K562 (cell line): ENCODE results near the gene RALB. TPM values are rescaled to one million over a fixed set of nuclear protein-coding genes. Genes with fewer than 3 reads are reported as not detected.

Source experiments
- BRD9 ChIP-seq: fragments of 450-650 bp; IDR thresholded peaks from 2 replicates; pipeline ENCODE4 v1.6.1; 2018; ENCODE audit warnings: low read depth; ENCODE audit not compliant: partially characterized antibody
- CEBPB ChIP-seq: fragments of 450-650 bp; IDR thresholded peaks from 2 replicates; pipeline ENCODE4 v1.6.1; 2016; ENCODE audit warnings: missing genetic modification characterization, missing compliant biosample characterization
- CHD4 ChIP-seq: fragments of 200-600 bp; sonication (generic); IDR thresholded peaks from 3 replicates; pipeline ENCODE4 v1.6.1; 2012; ENCODE audit warnings: low read depth, mild to moderate bottlenecking, mixed read lengths, low read length, inconsistent platforms; ENCODE audit not compliant: insufficient read depth, insufficient replicate concordance, poor library complexity, severe bottlenecking
- CSDE1 ChIP-seq, 2 experiments: fragments of 450-650 bp; IDR thresholded peaks; 2 replicates each; pipeline ENCODE4 v1.6.1; 2016; ENCODE audit warnings: mild to moderate bottlenecking in 1 of 2
- EHMT2 ChIP-seq: fragments of 450-650 bp; IDR thresholded peaks from 2 replicates; pipeline ENCODE4 v1.6.1; 2018; ENCODE audit warnings: antibody characterized with exemption
- ETV1 ChIP-seq: fragments of 450-650 bp; conservative IDR thresholded peaks from 2 replicates; pipeline ENCODE4 v1.6.1; 2016; ENCODE audit warnings: missing genetic modification characterization, control low read depth, low read depth, missing compliant biosample characterization
- HDAC3 ChIP-seq: fragments of 450-650 bp; IDR thresholded peaks from 2 replicates; pipeline ENCODE4 v1.6.1; 2018; ENCODE audit warnings: borderline replicate concordance, mild to moderate bottlenecking, moderate library complexity; ENCODE audit not compliant: partially characterized antibody
- L3MBTL2 ChIP-seq: fragments of 450-650 bp; IDR thresholded peaks from 2 replicates; pipeline ENCODE4 v1.6.1; 2016; ENCODE audit warnings: mild to moderate bottlenecking, moderate library complexity
- NCOA6 ChIP-seq: fragments of 450-650 bp; IDR thresholded peaks from 2 replicates; pipeline ENCODE4 v1.6.1; 2017; ENCODE audit warnings: mild to moderate bottlenecking
- RCOR1 ChIP-seq, 2 experiments: IDR thresholded peaks; 2 replicates each; pipeline ENCODE4 v1.6.1; 2012; ENCODE audit warnings: low read depth in 2 of 2, low read length in 2 of 2, borderline replicate concordance in 1 of 2, improper control_type of control experiment in 1 of 2
- SIN3B ChIP-seq: fragments of 450-650 bp; IDR thresholded peaks from 2 replicates; pipeline ENCODE4 v1.6.1; 2017; ENCODE audit warnings: low read depth, mild to moderate bottlenecking, moderate library complexity
- SMARCA4 ChIP-seq: fragments of 450-650 bp; IDR thresholded peaks from 2 replicates; pipeline ENCODE4 v1.6.1; 2016
- SREBF2 ChIP-seq: sonication (generic); formaldehyde crosslinking; IDR thresholded peaks from 2 replicates; pipeline ENCODE4 v1.4.0; 2020; ENCODE audit warnings: mild to moderate bottlenecking, missing genetic modification reagents
- U2AF1 ChIP-seq: fragments of 200-400 bp; formaldehyde crosslinking; optimal IDR thresholded peaks from 2 replicates; pipeline ENCODE3; 2017; ENCODE audit warnings: mild to moderate bottlenecking, low read depth, low read length, moderate library complexity
- ZNF57 ChIP-seq: fragments of 450-650 bp; formaldehyde crosslinking; IDR thresholded peaks from 2 replicates; pipeline ENCODE4 v1.4.0; 2020; ENCODE audit warnings: mild to moderate bottlenecking, moderate library complexity
- ZNF586 ChIP-seq: fragments of 450-650 bp; formaldehyde crosslinking; conservative IDR thresholded peaks from 2 replicates; pipeline ENCODE4 v1.4.0; 2020; ENCODE audit warnings: mild to moderate bottlenecking, moderate library complexity
- ZNF644 ChIP-seq: fragments of 200-800 bp; sonication (Bioruptor generic); IDR thresholded peaks from 2 replicates; pipeline ENCODE4 v1.6.1; 2016; ENCODE audit warnings: low read depth, missing genetic modification characterization, missing compliant biosample characterization
- polyA plus RNA-seq, 8 experiments: library from polyadenylated mRNA; depleted of rRNA in 4 of 8; stranded (reverse) in 5 of 8; unstranded in 3 of 8; fragments of >200 nt; fragmentation: Nextera tagmentation in 2 of 8; fragmentation: Illumina TruSeq in 1 of 8; extraction: Ambion mirVana in 2 of 8; extraction: Trizol in 1 of 8; gene quantifications; 2 replicates each; pipeline versions ENCODE4 v1.2.1 to v1.2.3, GENCODE V29; 2011 to 2014; ENCODE audit warnings: inconsistent platforms in 1 of 8, missing spikeins in 1 of 8
- total RNA-seq, 7 experiments: library from RNA; depleted of rRNA in 6 of 7; stranded (reverse); fragments of >200 nt in 6 of 7; fragmentation: Illumina TruSeq in 2 of 7; extraction: Trizol in 2 of 7; gene quantifications; 2 replicates each; pipeline versions ENCODE4 v1.2.1 to v1.2.3, GENCODE V29; 2011 to 2021; ENCODE audit warnings: low replicate concordance in 1 of 7
- TF ChIP-seq, protein P1 (sequence below): fragments of 450-650 bp; IDR thresholded peaks from 2 replicates; pipeline ENCODE4 v1.7.1; 2018; ENCODE audit warnings: mild to moderate bottlenecking, low read depth; ENCODE audit not compliant: partially characterized antibody
- TF ChIP-seq, protein P2 (sequence below): fragments of 450-650 bp; formaldehyde crosslinking; IDR thresholded peaks from 2 replicates; pipeline ENCODE4 v1.4.0; 2022; ENCODE audit warnings: missing genetic modification characterization
- TF ChIP-seq, protein P3 (sequence below): fragments of 450-650 bp; IDR thresholded peaks from 2 replicates; pipeline ENCODE4 v1.6.1; 2016; ENCODE audit warnings: borderline replicate concordance
- TF ChIP-seq, protein P4 (sequence below): fragments of 250-450 bp; sonication (Bioruptor Pico); IDR thresholded peaks from 2 replicates; pipeline ENCODE4 v1.5.0; 2020; ENCODE audit warnings: mild to moderate bottlenecking

RALB gene
- total and polyA plus RNA-seq, 9 of the 15 experiments (the other 6 are each of a cell fraction or from before 2014, with no cell fraction given): 14.8 to 65.6 (median 38.4) TPM

DNA sequence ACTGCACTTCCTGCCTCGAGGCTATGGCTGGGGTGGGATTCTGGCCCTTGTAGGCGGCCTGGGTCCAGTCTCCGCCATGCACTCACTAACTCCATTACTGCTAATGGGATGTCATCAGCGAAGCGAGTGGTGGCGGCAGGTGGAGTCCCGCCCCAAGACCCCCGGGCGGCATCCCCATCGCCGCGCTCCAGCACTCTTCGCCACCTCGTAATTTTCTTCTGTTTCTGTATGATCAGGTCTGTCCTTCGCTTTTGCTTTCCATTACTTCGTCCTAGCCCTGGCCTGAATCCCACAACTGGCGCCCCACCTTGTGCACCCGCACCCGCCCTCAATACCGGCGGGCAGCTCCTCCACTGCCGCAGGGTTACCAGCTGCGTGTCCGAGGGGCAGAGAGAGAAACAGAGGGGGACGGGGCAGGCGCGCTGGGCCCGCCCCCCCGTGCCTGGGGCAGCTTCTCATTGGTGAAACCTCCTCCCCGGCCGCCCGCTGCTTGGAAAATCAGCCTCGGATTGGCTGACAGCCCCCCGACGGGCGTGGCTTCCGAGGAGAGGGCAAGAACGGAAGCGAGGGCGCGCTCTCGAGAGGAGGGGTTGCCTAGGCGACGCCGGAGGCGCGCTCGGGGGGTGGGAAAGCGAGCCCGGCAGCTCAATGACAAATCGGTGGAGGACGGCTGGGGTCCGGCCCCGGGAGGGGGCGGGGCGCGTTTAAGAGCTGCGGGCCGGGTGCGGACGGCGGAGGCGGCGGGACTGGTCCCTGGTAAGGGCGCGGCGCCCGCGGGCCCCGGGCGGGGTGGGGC, at the start of gene RALB (continued):
- TF ChIP-seq, protein P1, sequence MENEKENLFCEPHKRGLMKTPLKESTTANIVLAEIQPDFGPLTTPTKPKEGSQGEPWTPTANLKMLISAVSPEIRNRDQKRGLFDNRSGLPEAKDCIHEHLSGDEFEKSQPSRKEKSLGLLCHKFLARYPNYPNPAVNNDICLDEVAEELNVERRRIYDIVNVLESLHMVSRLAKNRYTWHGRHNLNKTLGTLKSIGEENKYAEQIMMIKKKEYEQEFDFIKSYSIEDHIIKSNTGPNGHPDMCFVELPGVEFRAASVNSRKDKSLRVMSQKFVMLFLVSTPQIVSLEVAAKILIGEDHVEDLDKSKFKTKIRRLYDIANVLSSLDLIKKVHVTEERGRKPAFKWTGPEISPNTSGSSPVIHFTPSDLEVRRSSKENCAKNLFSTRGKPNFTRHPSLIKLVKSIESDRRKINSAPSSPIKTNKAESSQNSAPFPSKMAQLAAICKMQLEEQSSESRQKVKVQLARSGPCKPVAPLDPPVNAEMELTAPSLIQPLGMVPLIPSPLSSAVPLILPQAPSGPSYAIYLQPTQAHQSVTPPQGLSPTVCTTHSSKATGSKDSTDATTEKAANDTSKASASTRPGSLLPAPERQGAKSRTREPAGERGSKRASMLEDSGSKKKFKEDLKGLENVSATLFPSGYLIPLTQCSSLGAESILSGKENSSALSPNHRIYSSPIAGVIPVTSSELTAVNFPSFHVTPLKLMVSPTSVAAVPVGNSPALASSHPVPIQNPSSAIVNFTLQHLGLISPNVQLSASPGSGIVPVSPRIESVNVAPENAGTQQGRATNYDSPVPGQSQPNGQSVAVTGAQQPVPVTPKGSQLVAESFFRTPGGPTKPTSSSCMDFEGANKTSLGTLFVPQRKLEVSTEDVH: no peak
- TF ChIP-seq ZNF644 (tag) (no peak), HDAC3 (no peak), L3MBTL2 (no peak), SIN3B (0 out of 2 replicates have a peak, but pooled peaks have one; percentile 49), ZNF586 (CRISPR knock-in tag) (no peak), EHMT2 (no peak), ZNF57 (no peak), SMARCA4 (no peak; the same call in 1 of the 2 replicates), SREBF2 (no peak), CEBPB (tag) (no peak), BRD9 (no peak), U2AF1 (no peak), CHD4 (no peak), CSDE1 (IDR thresholded peaks at IDR 0.05) (peak in 1 of 2 experiments; percentile 84; a peak in 2 of 4 replicates), RCOR1 (IDR thresholded peaks at IDR 0.05; ENCODE audit: borderline replicate concordance in 1 of 2, low read depth in 2 of 2, low read length in 2 of 2) (no peak; a peak in 1 of 4 replicates), ETV1 (tag) (no peak; the same call in 1 of the 2 replicates), NCOA6 (no peak)
- TF ChIP-seq, protein P2, sequence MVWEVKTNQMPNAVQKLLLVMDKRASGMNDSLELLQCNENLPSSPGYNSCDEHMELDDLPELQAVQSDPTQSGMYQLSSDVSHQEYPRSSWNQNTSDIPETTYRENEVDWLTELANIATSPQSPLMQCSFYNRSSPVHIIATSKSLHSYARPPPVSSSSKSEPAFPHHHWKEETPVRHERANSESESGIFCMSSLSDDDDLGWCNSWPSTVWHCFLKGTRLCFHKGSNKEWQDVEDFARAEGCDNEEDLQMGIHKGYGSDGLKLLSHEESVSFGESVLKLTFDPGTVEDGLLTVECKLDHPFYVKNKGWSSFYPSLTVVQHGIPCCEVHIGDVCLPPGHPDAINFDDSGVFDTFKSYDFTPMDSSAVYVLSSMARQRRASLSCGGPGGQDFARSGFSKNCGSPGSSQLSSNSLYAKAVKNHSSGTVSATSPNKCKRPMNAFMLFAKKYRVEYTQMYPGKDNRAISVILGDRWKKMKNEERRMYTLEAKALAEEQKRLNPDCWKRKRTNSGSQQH (CRISPR knock-in tag): 0 out of 2 replicates have a peak, but pooled peaks have one; percentile 11
- TF ChIP-seq, protein P3, sequence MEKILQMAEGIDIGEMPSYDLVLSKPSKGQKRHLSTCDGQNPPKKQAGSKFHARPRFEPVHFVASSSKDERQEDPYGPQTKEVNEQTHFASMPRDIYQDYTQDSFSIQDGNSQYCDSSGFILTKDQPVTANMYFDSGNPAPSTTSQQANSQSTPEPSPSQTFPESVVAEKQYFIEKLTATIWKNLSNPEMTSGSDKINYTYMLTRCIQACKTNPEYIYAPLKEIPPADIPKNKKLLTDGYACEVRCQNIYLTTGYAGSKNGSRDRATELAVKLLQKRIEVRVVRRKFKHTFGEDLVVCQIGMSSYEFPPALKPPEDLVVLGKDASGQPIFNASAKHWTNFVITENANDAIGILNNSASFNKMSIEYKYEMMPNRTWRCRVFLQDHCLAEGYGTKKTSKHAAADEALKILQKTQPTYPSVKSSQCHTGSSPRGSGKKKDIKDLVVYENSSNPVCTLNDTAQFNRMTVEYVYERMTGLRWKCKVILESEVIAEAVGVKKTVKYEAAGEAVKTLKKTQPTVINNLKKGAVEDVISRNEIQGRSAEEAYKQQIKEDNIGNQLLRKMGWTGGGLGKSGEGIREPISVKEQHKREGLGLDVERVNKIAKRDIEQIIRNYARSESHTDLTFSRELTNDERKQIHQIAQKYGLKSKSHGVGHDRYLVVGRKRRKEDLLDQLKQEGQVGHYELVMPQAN: 0 out of 2 replicates have a peak, but pooled peaks have one; percentile 48
- TF ChIP-seq, protein P4, sequence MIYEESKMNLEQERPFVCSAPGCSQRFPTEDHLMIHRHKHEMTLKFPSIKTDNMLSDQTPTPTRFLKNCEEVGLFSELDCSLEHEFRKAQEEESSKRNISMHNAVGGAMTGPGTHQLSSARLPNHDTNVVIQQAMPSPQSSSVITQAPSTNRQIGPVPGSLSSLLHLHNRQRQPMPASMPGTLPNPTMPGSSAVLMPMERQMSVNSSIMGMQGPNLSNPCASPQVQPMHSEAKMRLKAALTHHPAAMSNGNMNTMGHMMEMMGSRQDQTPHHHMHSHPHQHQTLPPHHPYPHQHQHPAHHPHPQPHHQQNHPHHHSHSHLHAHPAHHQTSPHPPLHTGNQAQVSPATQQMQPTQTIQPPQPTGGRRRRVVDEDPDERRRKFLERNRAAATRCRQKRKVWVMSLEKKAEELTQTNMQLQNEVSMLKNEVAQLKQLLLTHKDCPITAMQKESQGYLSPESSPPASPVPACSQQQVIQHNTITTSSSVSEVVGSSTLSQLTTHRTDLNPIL: no peak
